Erythroblast (primary cell): Measurements from ENCODE around the gene CEP295NL.
"Not testable (repeated sequence)": the region's sequence is repeated elsewhere in the genome, so short reads cannot be mapped to it uniquely, and the experiment has no call there.

ENCODE experiments used
- DNase-seq, 2 experiments: peaks; one replicate each; lab custom pipeline; 2025; lab: John Stamatoyannopoulos, UW
- GATA1 ChIP-seq: IDR thresholded peaks from 2 replicates; pipeline ENCODE4 v1.6.1; 2011; ENCODE audit warnings: low read depth, mild to moderate bottlenecking, control low read depth, low read length, moderate library complexity
- POLR2A ChIP-seq: IDR thresholded peaks from 2 replicates; pipeline ENCODE4 v1.6.1; 2011; ENCODE audit warnings: mild to moderate bottlenecking, low read length

Gene CEP295NL, protein sequence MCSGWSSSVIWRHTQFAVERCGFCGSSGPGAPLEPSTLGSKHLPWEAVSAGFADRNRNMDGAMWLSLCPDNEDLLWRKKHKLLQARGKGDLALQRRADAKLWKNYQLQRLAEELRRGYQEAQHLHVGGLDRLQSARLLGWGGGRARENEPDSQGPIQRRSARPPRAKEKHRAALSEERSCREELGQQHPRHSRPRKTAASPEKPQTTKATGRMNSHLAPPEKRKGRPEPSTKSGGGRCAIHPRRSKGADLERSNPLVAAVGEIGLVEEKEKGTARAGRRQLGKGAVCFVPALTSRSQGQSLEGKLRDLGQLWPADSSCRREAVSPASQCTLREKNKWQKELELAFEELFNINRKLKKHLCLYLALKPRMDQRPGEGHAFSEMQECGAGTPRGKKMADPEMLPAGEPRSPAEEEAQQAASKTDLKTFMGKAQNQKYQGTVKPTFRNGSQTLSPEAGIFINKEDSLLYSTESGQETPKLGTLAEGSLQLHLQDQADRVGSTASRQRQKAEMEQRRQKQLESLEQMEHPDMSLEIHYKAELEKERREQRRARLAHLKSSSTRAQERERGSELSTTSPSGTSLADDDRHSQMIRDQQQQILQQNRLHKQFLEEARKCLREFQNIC

DNA sequence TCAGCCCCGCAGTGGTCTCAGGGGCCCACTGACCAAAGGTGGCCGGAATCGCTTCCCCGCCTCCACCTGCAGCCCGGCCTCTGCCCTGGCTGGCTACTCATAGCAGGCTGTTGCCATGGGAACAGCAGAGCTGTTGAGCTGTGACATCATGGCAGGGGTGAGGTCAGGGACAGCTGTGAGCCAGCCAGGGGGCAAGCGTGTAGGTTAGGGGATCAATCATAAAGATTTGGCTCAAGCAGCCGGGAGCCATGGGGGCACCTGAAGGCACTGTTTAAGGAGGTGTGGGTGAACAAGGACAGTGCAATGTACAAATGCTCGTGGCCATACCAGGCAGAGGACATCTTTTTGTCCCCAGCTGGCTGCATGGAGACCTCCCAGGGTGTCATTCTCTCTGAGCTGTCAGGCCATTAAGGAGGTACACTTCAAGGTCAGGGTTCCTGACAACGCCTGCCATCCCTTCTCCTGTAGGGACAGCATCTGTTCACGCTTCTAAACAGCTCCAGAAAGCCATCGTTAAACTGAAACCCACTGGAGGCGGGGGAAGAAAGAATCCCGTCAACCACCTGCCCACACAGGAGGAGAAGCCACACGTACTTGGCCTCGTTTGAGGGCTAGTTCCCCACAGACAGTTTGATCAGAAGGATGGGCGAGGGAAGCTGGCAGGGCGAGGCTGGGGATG is at the start of gene CEP295NL:
TSS of gene CEP295NL (minus strand) at position 101 of the 679 bp plus-strand sequence. CDS start 1,373 bp downstream, outside the sequence.
- DNase-seq, result no peak
- TF ChIP-seq POLR2A, result no peak
- no peak for TF ChIP-seq GATA1

DNA sequence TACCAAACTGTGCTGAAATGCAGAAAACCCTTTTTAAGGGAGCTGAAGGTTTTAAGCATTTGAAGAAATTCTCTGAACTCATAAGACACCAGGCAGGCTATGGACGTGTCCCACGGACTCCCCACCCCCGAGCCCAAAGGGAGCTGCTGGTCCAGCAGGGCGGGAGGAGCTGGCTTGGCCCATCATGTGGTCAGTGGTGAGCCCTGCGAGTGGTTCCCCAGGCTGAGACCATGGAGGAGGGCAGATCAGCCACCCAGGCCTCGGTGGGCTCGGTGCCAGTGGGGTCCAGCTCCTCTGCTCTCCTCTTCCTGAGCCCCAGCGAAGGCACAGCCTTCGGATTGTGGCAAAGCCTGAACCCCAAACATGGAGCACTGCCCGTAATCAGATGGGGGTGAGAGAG is 49.7 kb upstream of the CEP295NL start:
- TF ChIP-seq GATA1, result no peak
- no peak for TF ChIP-seq POLR2A
- DNase-seq, result no peak

DNA sequence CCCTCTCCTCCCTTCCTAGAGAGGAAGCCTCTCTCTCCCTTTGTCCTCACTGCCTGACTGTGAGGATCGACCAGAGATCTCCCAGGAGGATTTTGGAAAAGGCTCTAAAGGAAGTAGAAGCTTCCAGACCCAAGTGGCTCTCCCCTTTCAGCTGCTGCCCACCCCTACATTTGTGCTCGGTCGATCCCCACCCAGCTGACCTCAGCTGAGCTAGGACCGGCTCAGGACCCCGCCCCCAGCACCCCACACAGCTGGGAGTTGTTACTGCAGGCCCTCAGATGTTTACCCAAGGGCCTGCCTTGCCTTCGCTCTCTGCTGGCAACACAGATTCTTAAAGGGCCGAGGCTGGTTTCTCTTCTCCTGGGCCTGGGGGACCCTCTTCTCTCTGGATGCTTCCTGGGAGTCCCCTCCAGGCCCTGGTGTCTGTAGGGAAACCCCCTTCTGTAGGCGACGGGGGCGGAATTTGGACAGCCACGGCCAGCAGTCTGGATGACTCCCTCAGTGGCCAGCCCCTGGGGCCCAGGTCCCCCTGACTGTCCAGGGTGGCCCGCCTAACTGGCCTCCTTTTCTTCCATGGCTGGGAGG is 49.1 kb upstream of the CEP295NL start:
- TF ChIP-seq GATA1 (no peak), POLR2A (no peak)
- no peak for DNase-seq

DNA sequence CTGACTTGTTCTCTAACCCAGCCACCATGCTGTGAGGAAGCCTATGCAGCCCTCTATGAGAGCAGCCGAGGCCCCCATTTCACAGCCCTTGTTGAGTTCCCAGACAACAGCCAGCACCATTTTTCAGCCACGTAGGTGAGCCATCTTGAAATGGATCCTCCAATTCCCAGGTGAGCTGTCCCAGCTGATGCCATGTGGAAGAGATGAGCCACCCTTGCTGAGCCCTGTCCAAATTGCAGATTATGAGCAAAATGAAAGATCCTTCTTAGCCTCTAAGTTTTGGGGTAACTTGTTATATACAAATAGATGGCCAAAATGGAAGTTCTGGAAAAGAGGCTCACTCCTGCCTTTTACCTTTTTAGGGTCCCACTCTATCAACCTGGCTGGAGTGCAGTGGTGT is 47.9 kb upstream of the CEP295NL start:
- TF ChIP-seq POLR2A (no peak), GATA1 (no peak)
- no peak for DNase-seq

DNA sequence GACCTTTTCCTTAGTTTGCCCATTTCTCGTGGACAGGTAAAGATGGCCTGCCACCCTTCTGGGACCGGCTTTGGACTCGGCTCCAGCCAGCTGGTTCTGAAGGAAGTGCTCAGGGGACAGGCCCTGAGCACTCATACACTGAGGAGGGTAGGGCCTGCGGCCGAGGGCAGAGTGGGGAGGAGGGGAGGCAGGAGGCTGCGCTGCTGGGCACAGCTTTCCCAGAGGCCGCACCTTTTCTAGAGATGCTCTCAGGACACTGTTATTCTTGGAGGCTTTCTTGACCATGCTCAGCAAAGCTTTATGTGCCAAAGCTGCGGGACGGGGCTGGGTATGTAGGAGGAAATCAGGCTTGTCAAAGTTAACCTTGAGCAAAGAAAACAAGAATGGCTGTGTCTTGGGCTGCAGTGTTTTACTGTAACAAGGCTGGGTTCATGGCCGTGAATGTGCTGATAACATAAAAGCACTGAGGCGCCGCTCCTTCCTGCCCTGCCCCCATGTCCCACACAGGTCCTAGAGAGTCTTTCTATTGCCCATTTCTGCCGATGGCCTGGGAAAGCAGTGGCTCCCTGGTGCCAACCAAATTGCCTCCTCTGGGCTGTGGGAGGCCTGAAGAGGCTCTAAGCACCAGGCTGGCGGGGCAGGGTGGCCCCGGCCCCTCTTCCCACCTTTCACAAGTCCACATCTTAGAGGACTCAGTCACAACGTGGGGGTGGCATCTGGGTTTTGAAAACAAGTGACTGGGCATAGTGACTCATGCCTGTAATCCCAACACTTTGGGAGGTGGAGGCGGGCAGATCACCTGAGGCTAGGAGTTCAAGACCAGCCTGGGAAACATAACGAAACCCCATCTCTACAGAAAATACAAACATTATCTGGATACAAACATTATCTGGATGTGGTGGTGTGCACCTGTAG is 44.5 kb upstream of the CEP295NL start:
- TF ChIP-seq POLR2A (no peak), GATA1 (no peak)
- DNase-seq, result no peak

DNA sequence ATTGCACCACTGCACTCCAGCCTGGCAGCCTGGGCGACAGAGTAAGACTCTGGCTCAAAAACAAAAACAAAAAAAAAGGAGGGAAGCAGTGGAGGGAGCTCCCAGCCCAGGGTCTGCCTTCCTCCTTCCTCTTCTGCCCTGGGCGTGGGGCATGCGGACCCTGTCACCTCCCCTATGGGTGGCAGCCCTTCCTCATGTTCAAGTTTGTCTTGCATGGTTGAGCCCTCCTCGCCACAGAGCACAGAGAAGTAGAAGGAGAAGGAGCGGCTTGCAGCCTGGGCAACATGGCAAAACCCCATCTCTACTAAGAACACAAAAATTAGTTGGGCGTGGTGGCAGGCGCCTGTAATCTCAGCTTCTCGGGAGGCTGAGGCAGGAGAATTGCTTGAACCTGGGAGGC is 43.6 kb upstream of the CEP295NL start:
- no peak for DNase-seq
- no peak for TF ChIP-seq GATA1
- no peak for TF ChIP-seq POLR2A

DNA sequence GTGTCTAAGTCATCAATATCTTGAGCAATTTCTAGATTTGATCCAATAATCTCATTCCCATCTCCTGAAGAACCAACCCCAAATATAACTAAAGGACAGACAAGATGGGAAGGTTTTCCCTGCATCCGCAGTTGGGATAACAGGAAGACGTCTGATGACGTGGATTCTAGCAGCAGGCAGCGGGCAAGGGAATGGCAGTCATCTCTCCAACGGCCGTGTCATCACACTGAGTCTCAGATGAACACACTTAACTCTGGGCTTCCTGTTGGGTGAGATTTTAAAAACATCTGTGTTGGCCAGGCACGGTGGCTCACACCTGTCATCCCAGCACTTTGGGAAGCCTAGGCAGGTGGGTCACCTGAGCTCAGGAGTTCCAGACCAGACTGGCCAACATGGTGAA is 43.1 kb upstream of the CEP295NL start:
- TF ChIP-seq POLR2A, result no peak
- no peak for TF ChIP-seq GATA1
- no peak for DNase-seq

DNA sequence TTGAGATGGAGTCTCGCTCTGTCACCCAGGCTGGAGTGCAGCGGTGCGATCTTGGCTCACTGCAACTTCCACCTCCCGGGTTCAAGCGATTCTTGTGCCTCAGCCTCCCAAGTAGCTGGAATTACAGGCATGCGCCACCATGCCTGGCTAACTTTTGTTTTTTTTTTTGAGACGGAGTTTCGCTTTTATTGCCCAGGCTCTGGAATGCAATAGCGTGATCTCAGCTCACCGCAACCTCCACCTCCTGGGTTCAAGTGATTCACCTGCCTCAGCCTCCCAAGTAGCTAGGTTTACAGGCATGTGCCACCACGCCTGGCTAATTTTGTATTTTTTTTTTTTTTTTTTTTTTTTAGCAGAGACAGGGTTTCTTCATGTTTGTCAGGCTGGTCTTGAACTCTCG is 42.5 kb upstream of the CEP295NL start:
- not testable (repeated sequence) for DNase-seq

DNA sequence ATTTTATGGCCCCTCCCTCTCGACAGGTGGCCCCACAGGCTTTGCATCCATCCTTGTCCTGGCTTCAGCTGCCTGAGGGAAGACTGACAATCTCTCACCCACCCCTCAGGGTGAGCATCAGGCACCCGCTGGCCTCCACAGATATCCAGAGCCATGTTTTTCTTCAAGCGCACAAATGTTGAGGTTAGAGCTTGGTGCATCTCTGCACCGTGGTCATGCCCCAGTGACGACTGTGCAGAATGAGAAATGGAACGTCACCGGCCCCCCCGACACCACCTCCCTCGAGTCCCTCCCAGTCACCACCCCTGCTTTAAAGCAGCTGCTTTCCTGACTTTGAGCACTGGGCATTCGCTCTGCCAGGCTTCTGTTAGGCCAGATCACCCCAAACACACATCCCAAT is 42.0 kb upstream of the CEP295NL start:
- TF ChIP-seq GATA1 (no peak), POLR2A (no peak)
- DNase-seq, result no peak

DNA sequence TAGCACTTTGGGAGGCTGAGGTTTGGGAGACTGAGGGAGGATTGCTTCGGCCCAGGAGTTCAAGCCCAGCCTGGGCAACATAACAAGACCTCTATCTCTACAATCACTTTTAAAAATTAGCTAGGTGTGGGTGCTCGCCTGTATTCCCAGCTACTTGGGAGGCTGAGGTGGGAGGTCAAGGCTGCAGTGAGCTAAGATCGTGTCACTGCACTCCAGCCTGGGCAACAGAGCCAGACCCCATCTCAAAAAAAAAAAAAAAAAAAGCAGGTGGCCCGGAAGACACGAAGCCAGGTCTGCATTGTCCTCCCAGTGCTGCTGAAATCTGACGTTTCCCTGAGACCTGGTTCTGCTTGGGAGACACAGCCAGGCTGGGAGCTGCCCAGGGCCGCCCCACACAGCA is 41.0 kb upstream of the CEP295NL start:
- TF ChIP-seq GATA1, result no peak
- TF ChIP-seq POLR2A, result no peak
- DNase-seq, result no peak

DNA sequence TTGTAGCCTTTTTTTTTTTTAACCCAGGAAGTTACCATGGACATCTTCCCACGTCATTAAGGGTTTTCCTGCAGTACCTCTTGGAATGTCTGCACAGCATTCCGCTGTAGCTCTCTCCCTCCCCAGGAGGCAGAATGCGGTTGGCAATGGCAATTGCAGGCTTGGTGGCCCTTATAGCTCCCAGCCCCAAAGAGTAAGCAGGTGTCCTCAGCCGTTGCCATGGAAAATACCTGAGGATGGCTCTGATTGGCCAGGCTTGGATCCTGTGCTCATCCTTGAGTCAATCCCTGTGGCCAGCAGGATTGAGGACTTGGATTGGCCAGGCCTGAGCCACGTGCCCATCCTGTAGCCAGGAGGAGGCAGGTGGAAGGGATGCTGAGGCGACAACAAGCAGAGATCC is 37.7 kb upstream of the CEP295NL start:
- DNase-seq, result no peak
- no peak for TF ChIP-seq POLR2A
- no peak for TF ChIP-seq GATA1

DNA sequence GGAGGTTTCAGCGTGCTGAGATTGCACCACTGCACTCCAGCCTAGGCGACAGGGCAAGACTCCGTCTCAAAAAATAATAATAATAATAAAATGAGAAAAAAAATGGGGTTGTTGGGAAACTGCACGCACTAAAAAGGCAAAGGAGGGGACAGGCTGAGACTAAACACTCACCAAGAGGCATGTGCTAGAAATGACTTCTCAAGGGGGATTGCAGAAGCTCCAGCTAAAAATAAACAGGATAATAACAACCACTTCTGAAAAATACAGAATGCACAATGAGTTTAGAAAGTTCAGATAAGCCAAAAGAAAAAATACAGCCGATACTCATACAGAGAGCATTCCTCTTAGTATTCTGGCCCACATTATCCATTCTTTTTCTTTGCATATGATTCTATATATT is 37.3 kb upstream of the CEP295NL start:
- TF ChIP-seq GATA1, result no peak
- DNase-seq, result no peak

DNA sequence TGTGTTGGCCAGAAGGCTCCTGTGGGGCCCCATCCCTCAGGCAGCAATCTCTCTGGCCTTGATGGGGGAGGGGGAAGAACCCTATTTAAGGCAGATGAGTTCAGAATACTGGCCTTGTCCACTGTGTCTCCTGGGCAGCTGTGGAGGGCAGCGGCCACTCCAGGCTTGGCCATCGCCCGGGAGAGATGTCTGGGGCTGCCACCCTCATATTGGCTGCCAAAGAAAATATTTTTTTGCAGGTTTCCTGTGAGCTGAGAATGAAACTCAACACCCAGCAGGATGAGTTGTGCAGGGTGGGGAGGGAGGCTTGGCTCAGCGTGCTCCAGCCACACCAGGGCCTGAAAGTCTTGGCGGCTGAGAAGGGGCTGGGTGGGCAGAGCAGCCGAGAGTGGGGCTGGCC is 36.6 kb upstream of the CEP295NL start:
- TF ChIP-seq POLR2A, result no peak
- TF ChIP-seq GATA1, result no peak
- no peak for DNase-seq
